COLO668 (cell line): ENCODE data around the gene PLCB2.

Experiments used
- DNase-seq: peaks from one replicate; lab custom pipeline; 2025; ENCODE audit not compliant: unreplicated experiment; lab: John Stamatoyannopoulos, UW

The PLCB2 gene

GRCh38 chr15:40307421-40308211 is at the start of gene PLCB2:
PLCB2 (minus strand) TSS chr15:40307935; CDS start chr15:40307672, 263 bp downstream.
- DNase-seq, result peak; percentile 44

GRCh38 chr15:40357246-40357645 is 49.5 kb upstream of the PLCB2 start:
- DNase-seq, result no peak

GRCh38 chr15:40355976-40356585 is 48.3 kb upstream of the PLCB2 start:
- no peak for DNase-seq

GRCh38 chr15:40354408-40355171 is 46.9 kb upstream of the PLCB2 start:
- peak; percentile 19 for DNase-seq

GRCh38 chr15:40353697-40354096 is 46.0 kb upstream of the PLCB2 start:
- DNase-seq, result peak; percentile 25

- no peak for DNase-seq
Measured at GRCh38 chr15:40352281-40352901, 44.7 kb upstream of the PLCB2 start.

- no peak for DNase-seq
Measured at GRCh38 chr15:40349163-40349562, 41.4 kb upstream of the PLCB2 start.

- no peak for DNase-seq
Measured at GRCh38 chr15:40348474-40348870, 40.7 kb upstream of the PLCB2 start.

GRCh38 chr15:40347559-40348473 is 40.1 kb upstream of the PLCB2 start:
- DNase-seq, result peak; percentile 17

GRCh38 chr15:40346579-40347558 is 39.1 kb upstream of the PLCB2 start:
- no peak for DNase-seq

GRCh38 chr15:40345867-40346578 is 38.3 kb upstream of the PLCB2 start:
- no peak for DNase-seq

GRCh38 chr15:40345225-40345866 is 37.6 kb upstream of the PLCB2 start:
- DNase-seq, result no peak

- DNase-seq, result peak; percentile 62
Measured at GRCh38 chr15:40344631-40345120, 36.9 kb upstream of the PLCB2 start.

GRCh38 chr15:40344217-40344616 is 36.5 kb upstream of the PLCB2 start:
- DNase-seq, result no peak

- no peak for DNase-seq
Measured at GRCh38 chr15:40343512-40343911, 35.8 kb upstream of the PLCB2 start.

- DNase-seq, result no peak
Measured at GRCh38 chr15:40342416-40343320, 34.9 kb upstream of the PLCB2 start.
